AG04450 (cell line): ENCODE data around the gene ACKR2. TPM values are rescaled to one million over a fixed set of nuclear protein-coding genes. Genes with fewer than 3 reads are reported as not detected.

ENCODE experiments used
- CTCF ChIA-PET: fragments of 300-600, 350-600 bp; formaldehyde crosslinking; extraction: SDS; loops from one replicate; lab custom pipeline; 2022; ENCODE audit warnings: antibody characterized with exemption, inconsistent platforms; lab: Charles Lee
- POLR2A ChIA-PET: fragments of 350-600 bp; formaldehyde crosslinking; extraction: SDS; loops from one replicate; lab custom pipeline; 2021; ENCODE audit warnings: antibody characterized with exemption, inconsistent platforms; lab: Yijun Ruan, JAX
- DNase-seq: peaks from one replicate; pipeline ENCODE4 v3.0.0-alpha.2; 2011; ENCODE audit warnings: low read depth, low spot score
- H3K27ac ChIP-seq: one replicate; pipeline ENCODE4 v1.5.1; 2012; ENCODE audit warnings: low read depth, low read length, control low read depth
- H3K27me3 ChIP-seq: one replicate; pipeline ENCODE4 v1.6.0; 2012; ENCODE audit warnings: low read length; ENCODE audit not compliant: control insufficient read depth, insufficient read depth
- H3K4me3 ChIP-seq: 2 replicates; pipeline ENCODE4 v1.5.1; 2011; ENCODE audit warnings: mild to moderate bottlenecking, low read depth, low read length, control low read depth
- H3K9me3 ChIP-seq: 2 replicates; pipeline ENCODE4 v1.5.1; 2012; ENCODE audit warnings: low read length; ENCODE audit not compliant: control insufficient read depth, insufficient read depth
- CTCF ChIP-seq: IDR thresholded peaks from 2 replicates; pipeline ENCODE4 v1.5.1; 2011; ENCODE audit warnings: low read depth, low read length, control low read depth, inconsistent platforms
- polyA plus RNA-seq: library from polyadenylated mRNA; depleted of rRNA; stranded (reverse); fragments of >200 nt; gene quantifications from 2 replicates; pipeline ENCODE4 v1.2.3, GENCODE V29; 2011

Gene ACKR2
- polyA plus RNA-seq, 1 experiment = 0.04 TPM

GRCh38 chr3:42884324-42884723 lies 75.1 kb downstream of the ACKR2 start:
- no peak overlapping the region for H3K4me3 ChIP-seq
- TF ChIP-seq CTCF = no peak
- no peak for DNase-seq
- CTCF ChIA-PET = no interaction called here
- H3K27me3 ChIP-seq = peaks cover 2% of the 10 kb centered on the region
- no peak overlapping the region for H3K27ac ChIP-seq
- no peaks in the 10 kb centered on the region for H3K9me3 ChIP-seq
- POLR2A ChIA-PET = no interaction called here

- no peak for TF ChIP-seq CTCF
- Histone ChIP-seq H3K27me3 (peaks cover 4% of the 10 kb centered on the region), H3K9me3 (no peaks in the 10 kb centered on the region), H3K27ac (no peak overlapping the region), H3K4me3 (no peak overlapping the region)
- ChIA-PET POLR2A (no interaction called here), CTCF (no interaction called here)
- DNase-seq = no peak
Observed at GRCh38 chr3:42886294-42886822, 77.1 kb downstream of the ACKR2 start.

- Histone ChIP-seq H3K4me3 (no peak overlapping the region), H3K27ac (no peak overlapping the region), H3K27me3 (peaks cover 4% of the 10 kb centered on the region), H3K9me3 (no peaks in the 10 kb centered on the region)
- DNase-seq = no peak
- TF ChIP-seq CTCF = no peak
- POLR2A ChIA-PET = no interaction called here
- CTCF ChIA-PET = no interaction called here
Observed at GRCh38 chr3:42887084-42887483, 77.8 kb downstream of the ACKR2 start.

GRCh38 chr3:42891042-42891441 lies 81.8 kb downstream of the ACKR2 start:
- CTCF ChIA-PET = no interaction called here
- no peak for DNase-seq
- peaks cover 12% of the 10 kb centered on the region for H3K27me3 ChIP-seq
- POLR2A ChIA-PET = no interaction called here
- H3K9me3 ChIP-seq = no peaks in the 10 kb centered on the region
- no peak overlapping the region for H3K27ac ChIP-seq
- H3K4me3 ChIP-seq = no peak overlapping the region
- no peak for TF ChIP-seq CTCF

- no peaks in the 10 kb centered on the region for H3K9me3 ChIP-seq
- no peak overlapping the region for H3K4me3 ChIP-seq
- CTCF ChIA-PET = no interaction called here
- H3K27ac ChIP-seq = no peak overlapping the region
- DNase-seq = no peak
- POLR2A ChIA-PET = no interaction called here
- no peak for TF ChIP-seq CTCF
- H3K27me3 ChIP-seq = peaks cover 12% of the 10 kb centered on the region
Observed at GRCh38 chr3:42892169-42892568, 82.9 kb downstream of the ACKR2 start.
